HEK293T (cell line): ENCODE data around the gene INKA2.

Experiments
- CTCF ChIA-PET: fragments of 350-600 bp; formaldehyde crosslinking; extraction: SDS; loops from one replicate; lab custom pipeline; 2021; ENCODE audit warnings: antibody characterized with exemption, inconsistent platforms; lab: Yijun Ruan, JAX
- POLR2A ChIA-PET: fragments of 350-600 bp; formaldehyde crosslinking; extraction: SDS; loops from one replicate; lab custom pipeline; 2020; ENCODE audit warnings: antibody characterized with exemption, inconsistent platforms; lab: Yijun Ruan, JAX
- DNase-seq: peaks from one replicate; pipeline ENCODE4 v3.0.0; 2012; ENCODE audit warnings: mixed read lengths; ENCODE audit errors: extremely low spot score
- ARNT ChIP-seq: fragments of 450-650 bp; IDR thresholded peaks from 2 replicates; pipeline ENCODE4 v1.6.1; 2017; ENCODE audit warnings: mild to moderate bottlenecking
- BHLHE40 ChIP-seq: fragments of 450-650 bp; IDR thresholded peaks from 2 replicates; pipeline ENCODE4 v1.6.1; 2016; ENCODE audit warnings: mild to moderate bottlenecking, moderate library complexity, borderline replicate concordance
- CTBP1 ChIP-seq: fragments of 450-650 bp; IDR thresholded peaks from 2 replicates; pipeline ENCODE4 v1.6.1; 2016; ENCODE audit warnings: borderline replicate concordance
- ELF4 ChIP-seq: fragments of 450-650 bp; IDR thresholded peaks from 2 replicates; pipeline ENCODE4 v1.6.1; 2017; ENCODE audit warnings: antibody characterized with exemption
- FOXA1 ChIP-seq: fragments of 450-650 bp; IDR thresholded peaks from 2 replicates; pipeline ENCODE4 v1.6.1; 2016; ENCODE audit warnings: mild to moderate bottlenecking
- FOXK2 ChIP-seq: fragments of 450-650 bp; IDR thresholded peaks from 2 replicates; pipeline ENCODE4 v1.6.1; 2016; ENCODE audit warnings: mild to moderate bottlenecking
- FOXM1 ChIP-seq: fragments of 450-650 bp; IDR thresholded peaks from 2 replicates; pipeline ENCODE4 v1.6.1; 2017; ENCODE audit warnings: mild to moderate bottlenecking, borderline replicate concordance
- HDGF ChIP-seq: fragments of 450-650 bp; IDR thresholded peaks from 2 replicates; pipeline ENCODE4 v1.6.1; 2017; ENCODE audit warnings: antibody characterized with exemption, borderline replicate concordance
- L3MBTL2 ChIP-seq: fragments of 450-650 bp; conservative IDR thresholded peaks from 2 replicates; pipeline ENCODE4 v1.6.1; 2016; ENCODE audit warnings: mild to moderate bottlenecking
- LEF1 ChIP-seq: fragments of 450-650 bp; IDR thresholded peaks from 2 replicates; pipeline ENCODE4 v1.6.1; 2017; ENCODE audit warnings: mild to moderate bottlenecking, borderline replicate concordance
- NFRKB ChIP-seq: fragments of 450-650 bp; IDR thresholded peaks from 2 replicates; pipeline ENCODE4 v1.6.1; 2016; ENCODE audit warnings: mild to moderate bottlenecking, moderate library complexity
- PKNOX1 ChIP-seq: fragments of 450-650 bp; IDR thresholded peaks from 2 replicates; pipeline ENCODE4 v1.6.1; 2016
- SP1 ChIP-seq: fragments of 450-650 bp; IDR thresholded peaks from 2 replicates; pipeline ENCODE4 v1.6.1; 2017
- SUZ12 ChIP-seq: fragments of 450-650 bp; IDR thresholded peaks from 2 replicates; pipeline ENCODE4 v1.6.1; 2016; ENCODE audit warnings: mild to moderate bottlenecking
- TARDBP ChIP-seq: fragments of 450-650 bp; IDR thresholded peaks from 2 replicates; pipeline ENCODE4 v1.6.1; 2016
- ZNF384 ChIP-seq: fragments of 450-650 bp; IDR thresholded peaks from 2 replicates; pipeline ENCODE4 v1.6.1; 2016

INKA2 gene

GRCh38 chr1:111756124-111756513 is 16.9 kb upstream of the INKA2 start:
- TF ChIP-seq L3MBTL2 (peak; percentile 10; the same call in 1 of the 2 replicates), ARNT (no peak)
- ChIA-PET POLR2A (interaction anchor here (0.6 to 1.7 kb wide), 6 partner anchors 15 to 308 kb away, joined by 3 to 7 read pairs (median 4); partner anchors contain the start of gene INKA2), CTCF (interaction anchor here (0.9 to 1.0 kb wide), 2 partner anchors 11 to 42 kb away, joined by 3 to 6 read pairs; no protein-coding TSS in a partner anchor)
- no peak for DNase-seq

GRCh38 chr1:111755331-111756123 is 16.3 kb upstream of the INKA2 start, which contains the start of gene DDX20:
DDX20 (plus strand) TSS chr1:111755901; CDS start chr1:111755925, 24 bp downstream.
- CTCF ChIA-PET = interaction anchor here (0.7 to 1.4 kb wide), 5 partner anchors 12 to 273 kb away, joined by 4 to 8 read pairs (median 4); no protein-coding TSS in a partner anchor
- TF ChIP-seq FOXM1 (peak; percentile 67; the same call in 1 of the 2 replicates), TARDBP (no peak), PKNOX1 (0 out of 2 replicates have a peak, but pooled peaks have one; percentile 5), ZNF384 (0 out of 2 replicates have a peak, but pooled peaks have one; percentile 73), FOXA1 (no peak), CTBP1 (peak; percentile 65), NFRKB (peak; percentile 83), SP1 (peak; percentile 76; the same call in 1 of the 2 replicates), SUZ12 (no peak), ELF4 (peak; percentile 52), FOXK2 (no peak), BHLHE40 (no peak), HDGF (no peak), ARNT (no peak), LEF1 (no peak), L3MBTL2 (peak; percentile 94)
- POLR2A ChIA-PET = interaction anchor here (0.6 to 1.7 kb wide), 14 partner anchors 11 to 307 kb away, joined by 3 to 7 read pairs (median 4); partner anchors contain the start of gene INKA2
- DNase-seq = peak; percentile 95

GRCh38 chr1:111754984-111755330 is 15.8 kb upstream of the INKA2 start:
- peak; percentile 68 for DNase-seq
- TF ChIP-seq PKNOX1 = no peak
- TF ChIP-seq FOXK2 = no peak
- no peak for TF ChIP-seq NFRKB
- no peak for TF ChIP-seq ZNF384
- no peak for TF ChIP-seq ELF4
- no peak for TF ChIP-seq BHLHE40
- no peak for TF ChIP-seq FOXA1
- no peak for TF ChIP-seq TARDBP
- no peak for TF ChIP-seq SP1
- no peak for TF ChIP-seq ARNT
- no peak for TF ChIP-seq FOXM1
- no peak for TF ChIP-seq LEF1
- TF ChIP-seq L3MBTL2 = no peak
- TF ChIP-seq CTBP1 = no peak
- no peak for TF ChIP-seq SUZ12
- no peak for TF ChIP-seq HDGF
- ChIA-PET POLR2A (interaction anchor here (0.8 to 1.7 kb wide), 13 partner anchors 12 to 307 kb away, joined by 3 to 7 read pairs (median 4); partner anchors contain the start of gene INKA2), CTCF (interaction anchor here (0.7 to 1.4 kb wide), 5 partner anchors 12 to 273 kb away, joined by 4 to 8 read pairs (median 4); no protein-coding TSS in a partner anchor)

GRCh38 chr1:111751906-111752575 is 12.8 kb upstream of the INKA2 start:
- ChIA-PET POLR2A (interaction anchor here (1.3 kb wide), 2 partner anchors 13 to 245 kb away, joined by 3 to 7 read pairs; partner anchors contain the start of gene INKA2), CTCF (interaction anchor here (0.8 to 2.5 kb wide), 4 partner anchors 18 to 971 kb away, joined by 3 to 10 read pairs (median 6); no protein-coding TSS in a partner anchor)
- TF ChIP-seq SUZ12 = no peak
- no peak for TF ChIP-seq SP1
- TF ChIP-seq LEF1 = no peak
- TF ChIP-seq BHLHE40 = no peak
- TF ChIP-seq CTBP1 = no peak
- TF ChIP-seq HDGF = no peak
- TF ChIP-seq FOXK2 = no peak
- TF ChIP-seq NFRKB = no peak
- no peak for TF ChIP-seq PKNOX1
- TF ChIP-seq TARDBP = no peak
- no peak for TF ChIP-seq FOXM1
- TF ChIP-seq ZNF384 = no peak
- TF ChIP-seq FOXA1 = no peak
- no peak for DNase-seq

GRCh38 chr1:111750856-111751255 is 11.7 kb upstream of the INKA2 start:
- TF ChIP-seq LEF1 (no peak), NFRKB (no peak), ARNT (no peak), SUZ12 (no peak), CTBP1 (no peak), ZNF384 (no peak), FOXA1 (no peak), ELF4 (no peak), FOXM1 (no peak), HDGF (no peak), L3MBTL2 (no peak), TARDBP (no peak), SP1 (no peak)
- no peak for DNase-seq
- ChIA-PET CTCF (interaction anchor here (0.5 to 2.5 kb wide), 5 partner anchors 16 to 970 kb away, joined by 3 to 10 read pairs (median 5); no protein-coding TSS in a partner anchor), POLR2A (interaction anchor here (0.7 to 1.3 kb wide), 3 partner anchors 12 to 243 kb away, joined by 3 to 7 read pairs (median 3); partner anchors contain the start of gene INKA2)
